Body of pancreas (tissue), 4 donors: ENCODE data around the gene DAO. TPM values are rescaled to one million over a fixed set of nuclear protein-coding genes. Genes with fewer than 3 reads are reported as not detected.

Source experiments
- ATAC-seq: fragments of 150-250 bp; one replicate; pipeline ENCODE4 v1.9.1; 2016
- DNase-seq, 4 donors: peaks; one replicate each; pipeline ENCODE4 v3.0.0-alpha.2; 2019
- H3K27ac ChIP-seq, 4 donors: fragments of 200-600 bp; sonication (generic); 1 replicate in 3 of 4; 2 replicates in 1 of 4; pipeline versions ENCODE4 v1.5.1 to v1.6.1; 2016 to 2019; ENCODE audit warnings: mild to moderate bottlenecking in 1 of 4, mixed read lengths in 1 of 4, moderate library complexity in 1 of 4
- H3K27me3 ChIP-seq, 2 donors: fragments of 200-600 bp; sonication (generic); one replicate each; pipeline ENCODE4 v1.6.0; 2016; ENCODE audit warnings: mild to moderate bottlenecking in 1 of 2
- H3K36me3 ChIP-seq, 2 donors: fragments of 200-600 bp; sonication (generic); replicated peaks in 1 of 2; 2 replicates each; pipeline ENCODE4 v1.5.1; 2016; ENCODE audit warnings: low read depth in 2 of 2; ENCODE audit not compliant: insufficient read depth in 1 of 2
- H3K4me1 ChIP-seq: fragments of 200-600 bp; sonication (generic); one replicate; pipeline ENCODE4 v1.6.0; 2016
- H3K4me3 ChIP-seq, 2 donors: fragments of 200-600 bp; sonication (generic); 1 replicate in 1 of 2; 2 replicates in 1 of 2; pipeline ENCODE4 v1.5.1; 2016 to 2019
- H3K9me3 ChIP-seq, 3 donors: fragments of 200-600 bp; sonication (generic); 1 replicate in 2 of 3; 2 replicates in 1 of 3; pipeline ENCODE4 v1.5.1; 2016
- CTCF ChIP-seq, 7 experiments: fragments of 450-650 bp in 4 of 7; fragments of 200-600 bp in 3 of 7; sonication (generic) in 3 of 7; IDR thresholded peaks; one replicate each; pipeline ENCODE4 v1.5.1; 2016 to 2019; ENCODE audit warnings: antibody characterized with exemption in 7 of 7
- POLR2A ChIP-seq, 3 donors: fragments of 450-650 bp; IDR thresholded peaks; one replicate each; pipeline ENCODE4 v1.6.1; 2016; ENCODE audit warnings: antibody characterized with exemption in 3 of 3, mild to moderate bottlenecking in 2 of 3
- WGBS, 2 donors: methylation state at CpG; one replicate each; pipeline ENCODE4 v1.1.5; 2017; 5-methylcytosine and 5-hydroxymethylcytosine counted together
- intact Hi-C: fragments of 100-400 bp; cut with DNase I; formaldehyde crosslinking; loops from one replicate; pipeline ENCODE4 v1.15.1; 2023
- total RNA-seq, 2 donors: library from RNA; depleted of rRNA; stranded (reverse); fragments of >200 nt; gene quantifications; one replicate each; pipeline ENCODE4 v1.1.0, GENCODE V29; 2016

DAO gene
- total RNA-seq, 2 donors from 2014 or later: not detected

- no peaks in the 10 kb centered on the region for H3K9me3 ChIP-seq
- ATAC-seq: no peak
- 55 to 80% methylated on average over 5 of the region's 5 CpGs for WGBS, 2 donors
These were observed 15.4 kb downstream of the DAO start for GRCh38 chr12:108895220-108895802.

GRCh38 chr12:108896336-108896735 lies 16.4 kb downstream of the DAO start:
- ATAC-seq (no peak), DNase-seq (no peak)
- no peak for TF ChIP-seq CTCF (IDR thresholded peaks at IDR 0.05)
- no peak for TF ChIP-seq POLR2A (IDR thresholded peaks at IDR 0.05)
- Histone ChIP-seq H3K36me3 (no peaks in the 10 kb centered on the region), H3K4me3 (no peak overlapping the region), H3K9me3 (no peaks in the 10 kb centered on the region), H3K27ac (no peak overlapping the region), H3K4me1 (no peaks in the 10 kb centered on the region), H3K27me3 (no peaks in the 10 kb centered on the region)
- WGBS, 2 donors: 34 to 51% methylated on average over 8 of the region's 8 CpGs
- intact Hi-C loops: no loop called here

More at GRCh38 chr12:108895220-108895802, 15.4 kb downstream of the DAO start:
- Histone ChIP-seq H3K27ac (no peak overlapping the region), H3K27me3 (no peaks in the 10 kb centered on the region), H3K36me3 (no peaks in the 10 kb centered on the region), H3K4me1 (no peaks in the 10 kb centered on the region), H3K4me3 (no peak overlapping the region)
- TF ChIP-seq CTCF (IDR thresholded peaks at IDR 0.05) (no peak), POLR2A (IDR thresholded peaks at IDR 0.05) (no peak)
- intact Hi-C loops: no loop called here
- DNase-seq: no peak

- no peak overlapping the region for H3K27ac ChIP-seq
- DNase-seq: no peak
- H3K4me1 ChIP-seq: no peaks in the 10 kb centered on the region
- H3K9me3 ChIP-seq: no peaks in the 10 kb centered on the region
- no peaks in the 10 kb centered on the region for H3K27me3 ChIP-seq
- 64 to 77% methylated on average over 4 of the region's 4 CpGs for WGBS, 2 donors
- intact Hi-C loops: no loop called here
- H3K36me3 ChIP-seq: no peaks in the 10 kb centered on the region
- H3K4me3 ChIP-seq: no peak overlapping the region
- no peak for ATAC-seq
- no peak for TF ChIP-seq CTCF (IDR thresholded peaks at IDR 0.05)
- no peak for TF ChIP-seq POLR2A (IDR thresholded peaks at IDR 0.05)
These were observed 16.9 kb downstream of the DAO start for GRCh38 chr12:108896817-108897216.

GRCh38 chr12:108899145-108899544 lies 19.3 kb downstream of the DAO start:
- no peak for TF ChIP-seq POLR2A (IDR thresholded peaks at IDR 0.05)
- no peak for TF ChIP-seq CTCF (IDR thresholded peaks at IDR 0.05)
- H3K36me3 ChIP-seq: no peaks in the 10 kb centered on the region
- no peaks in the 10 kb centered on the region for H3K9me3 ChIP-seq
- intact Hi-C loops: no loop called here
- no peak overlapping the region for H3K4me3 ChIP-seq
- H3K4me1 ChIP-seq: no peaks in the 10 kb centered on the region
- WGBS, 2 donors: 62 to 69% methylated on average over 5 of the region's 5 CpGs
- DNase-seq (no peak), ATAC-seq (no peak)
- H3K27me3 ChIP-seq: no peaks in the 10 kb centered on the region
- H3K27ac ChIP-seq: no peak overlapping the region

GRCh38 chr12:108905725-108906124 lies 25.8 kb downstream of the DAO start:
- H3K9me3 ChIP-seq: no peaks in the 10 kb centered on the region
- H3K4me3 ChIP-seq: no peak overlapping the region
- intact Hi-C loops: no loop called here
- peak overlapping the region in 1 of 4 donors; percentile 41 for H3K27ac ChIP-seq
- H3K36me3 ChIP-seq: no peaks in the 10 kb centered on the region
- ATAC-seq (no peak), DNase-seq (no peak)
- no peaks in the 10 kb centered on the region for H3K27me3 ChIP-seq
- TF ChIP-seq POLR2A (IDR thresholded peaks at IDR 0.05) (no peak), CTCF (IDR thresholded peaks at IDR 0.05) (no peak)
- 73 to 75% methylated on average over 5 of the region's 5 CpGs for WGBS, 2 donors
- H3K4me1 ChIP-seq: no peaks in the 10 kb centered on the region
